Retinal pigment epithelial cell (primary cell): ENCODE results near the gene WIF1.

Experiments
- DNase-seq: peaks from one replicate; pipeline ENCODE4 v3.0.0-alpha.2; 2010; ENCODE audit warnings: low read depth
- H3K4me3 ChIP-seq: 2 replicates; pipeline ENCODE4 v1.5.1; 2011; ENCODE audit warnings: mild to moderate bottlenecking, low read length, control low read depth, moderate library complexity
- TF ChIP-seq, protein P1 (sequence below): conservative IDR thresholded peaks from 2 replicates; pipeline ENCODE4 v1.5.1; 2011; ENCODE audit warnings: low read depth, low read length, control low read depth, inconsistent platforms

The WIF1 gene

DNA sequence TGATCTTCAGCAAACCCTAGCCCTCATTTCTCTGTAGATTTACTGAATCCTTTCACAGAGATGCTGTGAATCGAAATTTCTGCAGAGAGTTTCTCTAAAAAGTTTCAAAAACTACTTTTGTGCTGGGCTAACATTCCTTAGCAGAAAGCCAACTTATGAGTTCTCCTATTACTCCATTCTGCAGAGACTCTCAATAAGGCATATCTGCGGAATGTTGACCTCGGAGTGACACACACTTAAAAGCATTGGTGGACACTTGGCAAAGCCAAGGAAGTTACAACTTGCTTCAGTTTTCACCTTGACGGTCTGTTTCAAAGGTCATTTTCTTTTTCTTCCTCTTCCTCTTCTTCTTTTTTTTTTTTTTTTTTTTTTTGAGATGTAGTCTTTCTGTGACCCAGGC, 75.8 kb downstream of the WIF1 start:
- DNase-seq: no peak
- no peak overlapping the region for H3K4me3 ChIP-seq
- TF ChIP-seq, protein P1, sequence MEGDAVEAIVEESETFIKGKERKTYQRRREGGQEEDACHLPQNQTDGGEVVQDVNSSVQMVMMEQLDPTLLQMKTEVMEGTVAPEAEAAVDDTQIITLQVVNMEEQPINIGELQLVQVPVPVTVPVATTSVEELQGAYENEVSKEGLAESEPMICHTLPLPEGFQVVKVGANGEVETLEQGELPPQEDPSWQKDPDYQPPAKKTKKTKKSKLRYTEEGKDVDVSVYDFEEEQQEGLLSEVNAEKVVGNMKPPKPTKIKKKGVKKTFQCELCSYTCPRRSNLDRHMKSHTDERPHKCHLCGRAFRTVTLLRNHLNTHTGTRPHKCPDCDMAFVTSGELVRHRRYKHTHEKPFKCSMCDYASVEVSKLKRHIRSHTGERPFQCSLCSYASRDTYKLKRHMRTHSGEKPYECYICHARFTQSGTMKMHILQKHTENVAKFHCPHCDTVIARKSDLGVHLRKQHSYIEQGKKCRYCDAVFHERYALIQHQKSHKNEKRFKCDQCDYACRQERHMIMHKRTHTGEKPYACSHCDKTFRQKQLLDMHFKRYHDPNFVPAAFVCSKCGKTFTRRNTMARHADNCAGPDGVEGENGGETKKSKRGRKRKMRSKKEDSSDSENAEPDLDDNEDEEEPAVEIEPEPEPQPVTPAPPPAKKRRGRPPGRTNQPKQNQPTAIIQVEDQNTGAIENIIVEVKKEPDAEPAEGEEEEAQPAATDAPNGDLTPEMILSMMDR: no peak

- H3K4me3 ChIP-seq: no peak overlapping the region
- no peak for DNase-seq
- TF ChIP-seq, protein P1: no peak
Observed at GRCh38 chr12:65039301-65039700, 81.8 kb downstream of the WIF1 start.

- TF ChIP-seq, protein P1: no peak
- no peak for DNase-seq
- no peak overlapping the region for H3K4me3 ChIP-seq
Observed at GRCh38 chr12:65025136-65025535, 96.0 kb downstream of the WIF1 start.

- no peak for DNase-seq
- TF ChIP-seq, protein P1: no peak
- H3K4me3 ChIP-seq: no peak overlapping the region
Observed at GRCh38 chr12:65023485-65023884, 97.6 kb downstream of the WIF1 start.

GRCh38 chr12:65022960-65023359, 98.1 kb downstream of the WIF1 start:
- no peak overlapping the region for H3K4me3 ChIP-seq
- DNase-seq: no peak
- TF ChIP-seq, protein P1: no peak

DNA sequence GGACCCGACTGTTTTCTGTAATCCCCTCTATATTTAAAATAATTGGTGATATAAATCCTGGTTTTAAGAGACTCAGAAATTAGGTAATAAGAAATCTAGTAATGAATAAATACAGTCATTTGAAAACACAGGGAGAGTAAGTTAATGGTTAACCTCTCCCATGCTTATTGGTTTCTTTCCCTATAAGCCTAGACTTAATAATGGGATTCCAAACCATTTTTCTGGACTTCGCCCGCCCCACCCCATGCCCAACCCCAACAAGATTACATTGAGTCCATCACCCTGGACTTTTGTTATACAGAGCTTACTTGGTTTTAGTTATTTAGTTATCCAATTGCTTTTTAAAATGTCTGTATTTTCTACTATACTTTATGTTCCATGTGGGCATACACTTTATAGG, 98.7 kb downstream of the WIF1 start:
- TF ChIP-seq, protein P1: no peak
- DNase-seq: no peak
- no peak overlapping the region for H3K4me3 ChIP-seq

- no peak overlapping the region for H3K4me3 ChIP-seq
- no peak for DNase-seq
- TF ChIP-seq, protein P1: no peak
Observed at GRCh38 chr12:65019696-65020234, 101.3 kb downstream of the WIF1 start.
